Common myeloid progenitor, CD34-positive (primary cell): ENCODE data around the gene ZNF775.
"Not testable (repeated sequence)": the region's sequence is repeated elsewhere in the genome, so short reads cannot be mapped to it uniquely, and the experiment has no call there.

Experiments used
- CTCF ChIA-PET: fragments of 350-600 bp; sonication (Branson Sonifier 250); formaldehyde crosslinking; loops from one replicate; lab custom pipeline; 2021; ENCODE audit warnings: antibody characterized with exemption; lab: Charles Lee
- POLR2A ChIA-PET: fragments of 350-600 bp; sonication (Branson Sonifier 250); formaldehyde crosslinking; loops from one replicate; lab custom pipeline; 2021; ENCODE audit warnings: antibody characterized with exemption; lab: Charles Lee
- DNase-seq, 3 donors: peaks; one replicate each; pipeline versions ENCODE4 v3.0.0 to v3.0.0-alpha.2; 2013
- H3K27ac ChIP-seq, 2 experiments: 1 replicate in 1 of 2; 2 replicates in 1 of 2; pipeline ENCODE4 v1.7.0; 2013; ENCODE audit warnings: inconsistent platforms in 2 of 2, low read length in 2 of 2, mild to moderate bottlenecking in 2 of 2, low read depth in 1 of 2, moderate library complexity in 1 of 2; ENCODE audit not compliant: severe bottlenecking in 2 of 2, insufficient read depth in 1 of 2, poor library complexity in 1 of 2
- H3K27me3 ChIP-seq, 5 experiments: replicated peaks in 2 of 5; 1 replicate in 3 of 5; 2 replicates in 2 of 5; pipeline versions ENCODE4 v1.6.1 to v1.7.0; 2013; ENCODE audit warnings: low read length in 4 of 5, mild to moderate bottlenecking in 2 of 5, moderate library complexity in 2 of 5, inconsistent platforms in 1 of 5; ENCODE audit not compliant: insufficient read depth in 5 of 5, control insufficient read depth in 4 of 5
- H3K36me3 ChIP-seq, 4 experiments: 1 replicate in 2 of 4; 2 replicates in 2 of 4; pipeline versions ENCODE4 v1.6.1 to v1.7.0; 2013; ENCODE audit warnings: low read length in 3 of 4, control low read depth in 1 of 4, mild to moderate bottlenecking in 1 of 4; ENCODE audit not compliant: control insufficient read depth in 4 of 4, insufficient read depth in 4 of 4
- H3K4me1 ChIP-seq, 4 experiments: 1 replicate in 3 of 4; 2 replicates in 1 of 4; pipeline versions ENCODE4 v1.6.1 to v1.7.1; 2013; ENCODE audit warnings: low read length in 3 of 4, mild to moderate bottlenecking in 3 of 4, control low read depth in 1 of 4, inconsistent platforms in 1 of 4, moderate library complexity in 1 of 4; ENCODE audit not compliant: control insufficient read depth in 4 of 4, insufficient read depth in 4 of 4; ENCODE audit errors: control extremely low read depth in 1 of 4
- H3K4me3 ChIP-seq, 7 experiments: 1 replicate in 4 of 7; 2 replicates in 3 of 7; pipeline versions ENCODE4 v1.5.1 to v1.7.0; 2013; ENCODE audit warnings: mild to moderate bottlenecking in 7 of 7, low read length in 6 of 7, moderate library complexity in 6 of 7, inconsistent platforms in 2 of 7, low read depth in 2 of 7, control low read depth in 1 of 7; ENCODE audit not compliant: insufficient read depth in 4 of 7, control insufficient read depth in 1 of 7; ENCODE audit errors: extremely low read depth in 1 of 7
- H3K9me3 ChIP-seq, 5 experiments: 1 replicate in 4 of 5; 2 replicates in 1 of 5; pipeline versions ENCODE4 v1.6.1 to v1.7.1; 2013; ENCODE audit warnings: low read length in 4 of 5, mild to moderate bottlenecking in 2 of 5, inconsistent platforms in 1 of 5, low read depth in 1 of 5, moderate library complexity in 1 of 5; ENCODE audit not compliant: control insufficient read depth in 4 of 5, insufficient read depth in 2 of 5; ENCODE audit errors: control extremely low read depth in 1 of 5
- WGBS: methylation state at CpG from one replicate; pipeline ENCODE4 v1.1.5; 2013; ENCODE audit not compliant: insufficient coverage; 5-methylcytosine and 5-hydroxymethylcytosine counted together

ZNF775 gene

DNA sequence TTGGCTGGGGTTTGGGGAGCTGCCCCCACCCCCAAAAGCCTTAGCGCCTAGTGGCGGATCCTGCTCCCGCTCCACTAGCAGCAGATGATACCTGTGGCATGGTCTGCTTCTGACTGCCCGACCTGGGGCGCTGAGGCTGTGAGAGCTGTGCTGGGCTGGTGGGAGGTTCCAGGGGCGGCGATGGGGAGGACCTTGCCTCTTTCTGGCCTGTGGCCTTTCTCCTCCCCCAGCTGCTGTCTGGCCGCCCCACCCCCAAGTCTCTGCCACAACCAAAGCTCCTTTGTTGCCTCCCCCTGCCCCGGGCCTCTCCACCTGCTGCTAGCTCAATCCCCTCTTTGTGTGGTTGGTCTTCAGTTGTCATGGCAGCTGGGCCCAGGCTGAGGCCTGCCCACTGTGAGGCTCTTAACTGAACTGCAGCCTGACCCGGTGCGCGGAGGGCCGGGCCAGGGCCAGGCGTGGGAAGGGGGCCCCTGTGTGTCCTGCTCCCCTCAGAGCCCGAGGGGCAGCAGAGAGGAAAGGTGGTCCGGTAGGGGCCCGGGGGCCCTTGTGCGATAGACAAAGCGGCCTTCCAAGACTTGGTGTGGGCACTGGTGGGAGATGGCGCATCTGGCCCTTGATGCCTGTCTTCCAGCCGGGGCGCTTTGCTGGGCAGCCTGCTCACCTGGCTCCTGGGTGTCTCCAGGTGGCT is 4.7 kb downstream of the ZNF775 start:
- peaks cover 1 to 31% (median 6%) of the 10 kb centered on the region in 4 experiments for H3K4me1 ChIP-seq
- 99% methylated on average over 11 of the region's 22 CpGs for WGBS
- no peak for DNase-seq
- no peak overlapping the region for H3K4me3 ChIP-seq
- H3K27ac ChIP-seq, result no peak overlapping the region
- H3K27me3 ChIP-seq, result no peaks in the 10 kb centered on the region
- H3K36me3 ChIP-seq, result peaks cover 0 to 2% (median 0%) of the 10 kb centered on the region in 4 experiments
- ChIA-PET POLR2A (no interaction called here), CTCF (interaction anchor here (1.0 to 2.0 kb wide), 5 partner anchors 9 to 28 kb away, joined by 3 to 6 read pairs (median 5); a partner anchor contains a TSS)
- H3K9me3 ChIP-seq, result no peaks in the 10 kb centered on the region

DNA sequence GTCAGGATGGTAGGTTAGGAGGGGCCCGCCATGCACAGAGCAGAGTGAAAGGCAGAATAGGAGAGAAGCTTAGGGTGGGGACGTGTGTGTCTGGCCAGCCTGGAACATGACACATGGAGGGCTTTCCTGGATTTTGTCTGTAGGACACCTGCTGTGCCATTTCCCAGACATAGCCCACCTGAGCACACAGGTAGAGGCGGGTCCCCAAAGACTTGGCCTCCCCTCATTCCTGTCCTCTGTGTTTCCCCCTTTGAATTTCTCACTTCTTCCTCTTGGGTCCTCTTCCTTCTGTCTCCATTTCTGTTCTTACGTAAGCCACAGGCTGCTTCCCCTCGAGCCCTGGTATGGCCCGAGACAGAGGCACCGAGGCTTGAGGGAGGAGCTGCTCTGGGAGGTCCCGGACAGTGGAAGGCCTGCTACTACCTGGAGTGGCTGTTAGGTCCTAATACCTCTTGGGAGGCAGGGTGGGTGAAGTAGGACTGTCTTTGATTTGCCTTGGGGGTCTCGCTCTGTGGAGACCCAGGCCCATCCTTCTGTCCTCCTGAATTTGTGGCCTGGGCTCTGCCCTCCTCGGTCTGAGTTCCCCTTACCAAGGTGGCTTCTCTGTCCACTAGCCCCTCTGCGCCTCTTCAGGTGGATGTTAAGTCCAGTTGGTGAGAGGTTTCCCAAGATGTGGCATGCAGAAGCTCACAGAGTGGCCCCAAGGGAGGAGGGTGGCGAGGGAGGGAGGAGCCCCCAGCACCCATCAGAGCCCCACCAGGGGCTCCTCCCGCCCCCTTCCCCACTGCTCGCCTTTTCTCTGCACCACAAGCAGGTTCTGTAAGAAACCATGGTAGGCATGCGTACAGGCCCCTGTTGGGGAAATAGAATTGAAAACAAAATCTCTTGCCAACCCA is 5.5 kb downstream of the ZNF775 start:
- WGBS, result 86% methylated on average over 11 of the region's 15 CpGs
- H3K9me3 ChIP-seq, result no peaks in the 10 kb centered on the region
- no peak overlapping the region for H3K27ac ChIP-seq
- ChIA-PET CTCF (interaction anchor here (1.0 to 3.0 kb wide), 6 partner anchors 9 to 28 kb away, joined by 3 to 10 read pairs (median 6); a partner anchor contains a TSS), POLR2A (no interaction called here)
- H3K4me3 ChIP-seq, result no peak overlapping the region
- no peak for DNase-seq
- H3K36me3 ChIP-seq, result peaks cover 0 to 7% (median 2%) of the 10 kb centered on the region in 4 experiments
- H3K4me1 ChIP-seq, result peaks cover 1 to 32% (median 4%) of the 10 kb centered on the region in 4 experiments
- H3K27me3 ChIP-seq, result no peaks in the 10 kb centered on the region

DNA sequence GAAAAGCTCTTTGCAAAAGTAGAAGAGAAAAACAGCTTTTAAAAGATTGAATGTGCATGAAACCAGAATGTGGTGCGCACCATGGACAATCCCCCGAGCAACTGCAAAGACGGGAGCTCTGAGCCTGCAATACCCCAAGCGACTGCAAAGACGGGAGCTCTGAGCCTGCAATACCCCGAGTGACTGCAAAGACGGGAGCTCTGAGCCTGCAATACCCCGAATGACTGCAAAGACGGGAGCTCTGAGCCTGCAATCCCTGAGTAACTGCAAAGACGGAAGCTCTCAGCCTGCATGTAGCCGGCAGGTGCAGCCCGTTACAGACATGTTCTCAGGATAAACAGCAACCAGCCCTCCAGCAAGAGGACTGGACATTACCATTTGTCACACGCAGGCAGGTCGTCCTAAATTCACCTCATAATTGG is 6.2 kb downstream of the ZNF775 start:
- WGBS, result 91% methylated on average over 13 of the region's 14 CpGs
- Histone ChIP-seq H3K4me3 (no peak overlapping the region), H3K9me3 (no peaks in the 10 kb centered on the region), H3K4me1 (peaks cover 0 to 26% (median under 1%) of the 10 kb centered on the region in 4 experiments), H3K36me3 (peaks cover 0 to 8% (median 6%) of the 10 kb centered on the region in 4 experiments), H3K27me3 (no peaks in the 10 kb centered on the region), H3K27ac (no peak overlapping the region)
- ChIA-PET CTCF (interaction anchor here (1.5 to 3.0 kb wide), 3 partner anchors 8 to 29 kb away, joined by 3 to 10 read pairs (median 6); a partner anchor contains a TSS), POLR2A (no interaction called here)
- no peak for DNase-seq

DNA sequence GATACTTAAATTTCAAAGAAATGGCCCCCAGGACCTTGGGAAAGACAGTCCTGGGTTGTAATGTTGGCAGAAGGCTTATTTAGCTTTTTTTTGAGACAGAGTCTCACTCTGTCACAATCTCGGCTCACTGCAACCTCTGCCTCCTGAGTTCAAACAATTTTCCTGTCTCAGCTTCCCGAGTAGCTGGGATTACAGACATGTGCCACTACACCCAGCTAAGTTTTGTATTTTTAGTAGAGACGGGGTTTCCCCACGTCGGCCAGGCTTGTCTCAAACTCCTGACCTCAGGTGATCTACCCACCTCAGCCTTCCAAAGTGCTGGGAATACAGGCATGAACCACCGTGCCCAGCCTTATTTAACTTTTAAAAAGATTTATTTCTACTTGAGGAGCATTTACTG is 6.8 kb downstream of the ZNF775 start:
- DNase-seq, H3K9me3 ChIP-seq, H3K36me3 ChIP-seq, POLR2A ChIA-PET, H3K27me3 ChIP-seq, H3K27ac ChIP-seq, H3K4me3 ChIP-seq: not testable (repeated sequence)
- WGBS, result 65% methylated on average over 4 of the region's 6 CpGs
- H3K4me1 ChIP-seq, result peaks cover 0 to 22% (median 0%) of the 10 kb centered on the region in 4 experiments
- CTCF ChIA-PET, result interaction anchor here (1.3 to 3.0 kb wide), 2 partner anchors 11 to 20 kb away, joined by 5 to 10 read pairs; a partner anchor contains a TSS

DNA sequence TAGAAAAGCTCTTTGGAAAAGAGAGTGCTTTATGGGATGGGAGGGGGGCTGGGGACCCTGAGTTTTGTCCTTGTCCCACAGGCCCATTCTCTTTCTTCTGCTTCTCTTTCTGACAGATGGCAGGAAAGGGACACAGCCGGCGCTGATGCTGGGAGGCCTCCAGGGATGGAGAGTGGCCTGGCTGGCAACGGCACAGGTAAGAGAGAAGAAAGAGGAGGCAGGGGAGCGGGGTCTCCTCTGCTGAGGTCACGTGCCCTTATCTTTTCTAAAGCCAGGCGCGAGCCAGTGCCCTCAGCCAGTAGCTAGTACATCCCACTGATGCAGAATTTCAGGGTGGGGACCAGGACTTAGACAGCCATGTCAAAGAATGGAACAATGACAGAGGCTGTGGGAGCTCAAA is 9.2 kb downstream of the ZNF775 start:
- Histone ChIP-seq H3K27ac (no peak overlapping the region), H3K4me1 (peaks cover 0 to 19% (median 0%) of the 10 kb centered on the region in 4 experiments), H3K36me3 (peaks cover 0 to 8% (median 7%) of the 10 kb centered on the region in 4 experiments), H3K27me3 (no peaks in the 10 kb centered on the region), H3K9me3 (no peaks in the 10 kb centered on the region), H3K4me3 (no peak overlapping the region)
- POLR2A ChIA-PET, result interaction anchor here (1.5 kb wide), 1 partner anchor 17 kb away, joined by 6 read pairs; a partner anchor contains a TSS
- DNase-seq, result no peak
- WGBS, result 88% methylated on average over 7 of the region's 7 CpGs
- CTCF ChIA-PET, result interaction anchor here (1.0 to 1.9 kb wide), 9 partner anchors 10 to 101 kb away, joined by 3 to 7 read pairs (median 5); partner anchors contain the start of gene ZNF775

DNA sequence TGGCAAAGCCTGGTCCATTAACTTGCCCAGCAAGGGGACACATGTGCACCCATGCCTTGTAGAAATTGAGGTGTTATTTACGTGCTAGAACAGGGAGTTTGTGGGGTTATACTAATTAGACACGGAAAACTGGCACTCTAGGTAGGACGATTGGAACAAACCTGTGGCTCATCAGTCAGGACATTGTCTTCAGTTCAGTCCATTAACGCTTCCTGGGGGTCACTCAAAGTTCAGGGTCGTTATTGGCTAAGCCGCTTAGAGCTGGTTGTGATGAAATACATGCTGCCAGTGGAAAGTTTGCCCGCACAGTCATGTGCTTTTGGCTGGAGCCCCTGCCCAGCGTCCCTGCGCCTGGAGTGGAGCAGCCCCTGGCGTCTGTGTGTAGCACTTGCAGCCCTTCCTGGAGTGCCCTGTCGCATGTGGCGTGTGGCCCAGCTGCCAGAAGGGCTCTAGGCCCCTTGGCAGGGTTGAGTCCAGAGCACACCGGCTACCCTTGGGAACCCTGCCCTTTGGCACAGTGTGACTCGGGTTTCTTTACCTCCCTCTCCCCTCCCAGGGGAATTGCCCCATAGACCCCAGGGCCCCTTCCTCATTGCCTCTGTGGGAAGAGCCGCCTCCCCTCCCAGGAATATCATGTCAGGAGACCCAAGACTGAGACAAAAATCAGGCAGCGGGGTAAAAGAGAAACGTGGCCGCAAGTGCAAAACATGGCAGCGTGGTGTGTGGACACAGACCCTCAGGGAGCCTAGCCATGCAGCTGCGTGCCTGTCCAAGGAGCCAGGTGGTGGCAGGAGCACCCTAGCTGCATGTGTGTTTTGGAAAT is 9.8 kb downstream of the ZNF775 start:
- 77% methylated on average over 17 of the region's 20 CpGs for WGBS
- H3K4me1 ChIP-seq, result peaks cover 0 to 14% (median 0%) of the 10 kb centered on the region in 4 experiments
- H3K36me3 ChIP-seq, result peaks cover 0 to 9% (median 8%) of the 10 kb centered on the region in 4 experiments
- no peaks in the 10 kb centered on the region for H3K9me3 ChIP-seq
- DNase-seq, result peak in 2 of 3 donors; percentile 47 to 48
- ChIA-PET POLR2A (interaction anchor here (1.5 kb wide), 1 partner anchor 16 kb away, joined by 6 read pairs; a partner anchor contains a TSS), CTCF (interaction anchor here (0.6 to 1.9 kb wide), 13 partner anchors 11 to 103 kb away, joined by 3 to 7 read pairs (median 4); partner anchors contain the start of gene ZNF775)
- no peak overlapping the region for H3K4me3 ChIP-seq
- no peak overlapping the region for H3K27ac ChIP-seq
- no peaks in the 10 kb centered on the region for H3K27me3 ChIP-seq
